Measurements from ENCODE around the gene SLC34A3. TPM values are rescaled to one million over a fixed set of nuclear protein-coding genes. Genes with fewer than 3 reads are reported as not detected.
"Not testable (repeated sequence)": the region's sequence is repeated elsewhere in the genome, so short reads cannot be mapped to it uniquely, and the experiment has no call there.

Gene SLC34A3
- total RNA-seq, 2 donors from 2014 or later, result not detected

DNA sequence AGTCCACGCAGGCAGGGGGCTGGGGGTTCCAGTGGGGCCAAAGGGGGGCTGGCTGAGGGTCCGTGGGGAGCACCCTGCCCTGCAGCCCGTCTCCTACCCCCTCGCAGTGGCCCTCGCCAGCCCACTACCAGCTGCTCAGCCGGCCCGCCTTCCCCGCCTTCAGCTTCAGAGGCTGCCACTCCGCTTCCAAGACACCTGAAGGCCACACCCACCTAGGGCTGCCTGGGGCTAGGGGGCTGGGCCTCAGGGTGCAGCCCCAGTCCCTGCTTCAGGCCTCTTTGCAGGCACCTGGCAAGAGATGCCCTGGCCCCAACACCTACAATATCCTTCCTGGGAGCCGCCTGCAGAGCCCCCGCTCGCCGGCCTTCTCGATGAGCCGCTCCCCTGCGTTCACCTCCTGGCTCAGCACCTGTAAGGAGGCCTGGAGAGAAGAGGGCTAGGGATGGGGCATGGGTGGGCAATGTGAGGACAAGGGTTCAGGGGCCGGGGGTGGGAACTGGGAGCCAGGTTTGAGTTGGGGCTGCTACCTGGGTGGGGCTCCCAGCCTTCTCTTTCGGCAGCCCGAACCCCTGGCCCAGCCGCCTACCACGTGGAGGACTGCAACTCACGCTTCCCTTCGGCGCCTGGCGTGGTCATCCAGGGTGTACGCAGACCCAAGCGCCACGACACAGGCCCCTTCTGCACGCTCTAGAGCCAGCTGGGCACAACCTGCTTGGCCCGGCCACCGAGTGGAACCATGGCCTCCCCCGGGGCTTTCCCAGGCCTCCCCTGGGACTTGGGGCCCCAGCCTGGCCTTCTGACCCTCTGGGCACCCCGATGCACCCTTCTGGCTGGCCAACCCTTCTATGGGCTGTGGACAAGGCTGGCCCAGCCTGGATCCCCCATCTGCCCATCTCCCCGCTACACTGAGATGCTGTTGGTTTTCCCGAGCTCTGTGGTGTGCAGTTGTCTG, 22.1 kb downstream of the SLC34A3 start:
- H3K36me3 Mint-ChIP-seq, result no peaks in the 10 kb centered on the region
- H3K27me3 Mint-ChIP-seq, result no peaks in the 10 kb centered on the region
- no peak overlapping the region for H3K4me3 Mint-ChIP-seq
- H3K4me1 Mint-ChIP-seq (ENCODE audit: low read depth in 2 of 2), result peaks cover 5 to 10% of the 10 kb centered on the region in 2 donors
- ATAC-seq (no peak), DNase-seq (ENCODE audit: low spot score) (no peak)
- H3K27ac Mint-ChIP-seq, result no peak overlapping the region
- H3K9me3 Mint-ChIP-seq, result no peaks in the 10 kb centered on the region

GRCh38 chr9:137253717-137254623, 23.3 kb downstream of the SLC34A3 start:
- Mint-ChIP-seq H3K27me3 (no peaks in the 10 kb centered on the region), H3K27ac (peak overlapping the region; percentile 44 to 78), H3K9me3 (no peaks in the 10 kb centered on the region), H3K36me3 (no peaks in the 10 kb centered on the region), H3K4me1 (ENCODE audit: low read depth in 2 of 2) (peaks cover 5 to 10% of the 10 kb centered on the region in 2 donors), H3K4me3 (peak overlapping the region; percentile 83)
- DNase-seq (ENCODE audit: low spot score) (no peak), ATAC-seq (no peak)

GRCh38 chr9:137254624-137255447, 24.1 kb downstream of the SLC34A3 start, which contains the start of gene NELFB:
Gene NELFB, plus strand, starts transcription at chr9:137255327.
- H3K4me1 Mint-ChIP-seq (ENCODE audit: low read depth in 2 of 2), result peaks cover 5 to 10% of the 10 kb centered on the region in 2 donors
- H3K36me3 Mint-ChIP-seq, result no peaks in the 10 kb centered on the region
- H3K9me3 Mint-ChIP-seq, result no peaks in the 10 kb centered on the region
- H3K4me3 Mint-ChIP-seq, result peak within 1 kb of the TSS; percentile 83
- no peaks in the 10 kb centered on the region for H3K27me3 Mint-ChIP-seq
- peak within 1 kb of the TSS; percentile 44 to 78 for H3K27ac Mint-ChIP-seq
- DNase-seq (ENCODE audit: low spot score) (peak; percentile 98), ATAC-seq (peak; percentile 91 to 97)

- H3K27ac Mint-ChIP-seq, result no peak overlapping the region
Observed at GRCh38 chr9:137255448-137256114, 24.9 kb downstream of the SLC34A3 start.

GRCh38 chr9:137256362-137256761, 25.7 kb downstream of the SLC34A3 start:
- DNase-seq (ENCODE audit: low spot score) (no peak), ATAC-seq (no peak)
- Mint-ChIP-seq H3K4me1 (ENCODE audit: low read depth in 2 of 2) (peaks cover 5 to 10% of the 10 kb centered on the region in 2 donors), H3K27me3 (no peaks in the 10 kb centered on the region), H3K36me3 (no peaks in the 10 kb centered on the region), H3K4me3 (peak overlapping the region; percentile 83), H3K9me3 (no peaks in the 10 kb centered on the region), H3K27ac (no peak overlapping the region)

More at GRCh38 chr9:137255448-137256114, 24.9 kb downstream of the SLC34A3 start:
- H3K36me3 Mint-ChIP-seq, result no peaks in the 10 kb centered on the region
- H3K9me3 Mint-ChIP-seq, result no peaks in the 10 kb centered on the region
- H3K27me3 Mint-ChIP-seq, result no peaks in the 10 kb centered on the region
- ATAC-seq (peak in 1 of 2 donors; percentile 51), DNase-seq (ENCODE audit: low spot score) (no peak)
- peak overlapping the region; percentile 83 for H3K4me3 Mint-ChIP-seq
- H3K4me1 Mint-ChIP-seq (ENCODE audit: low read depth in 2 of 2), result peaks cover 5 to 10% of the 10 kb centered on the region in 2 donors

DNA sequence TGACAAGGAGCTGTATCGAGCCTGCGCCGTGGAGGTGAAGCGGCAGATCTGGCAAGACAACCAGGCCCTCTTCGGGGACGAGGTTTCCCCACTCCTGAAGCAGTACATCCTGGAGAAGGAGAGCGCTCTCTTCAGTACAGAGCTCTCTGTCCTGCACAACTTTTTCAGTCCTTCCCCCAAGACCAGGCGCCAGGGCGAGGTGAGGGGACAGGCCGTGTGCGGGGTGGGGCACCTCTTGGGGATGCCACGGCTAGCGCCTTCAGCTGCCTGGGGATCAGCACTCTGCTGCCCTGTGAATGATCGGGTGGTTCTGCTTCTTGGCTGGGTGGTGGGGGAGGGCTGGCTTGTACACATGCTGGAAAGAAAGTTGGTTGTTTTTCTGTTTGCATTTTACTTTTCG, 26.2 kb downstream of the SLC34A3 start:
- Mint-ChIP-seq H3K4me1 (ENCODE audit: low read depth in 2 of 2) (peaks cover 5 to 13% of the 10 kb centered on the region in 2 donors), H3K4me3 (peak overlapping the region; percentile 15), H3K36me3 (peaks cover 5% of the 10 kb centered on the region), H3K27me3 (no peaks in the 10 kb centered on the region), H3K27ac (no peak overlapping the region), H3K9me3 (no peaks in the 10 kb centered on the region)
- no peak for DNase-seq (ENCODE audit: low spot score)
- no peak for ATAC-seq

- not testable (repeated sequence) for H3K9me3 Mint-ChIP-seq; DNase-seq (ENCODE audit: low spot score); ATAC-seq; H3K27me3 Mint-ChIP-seq; H3K4me3 Mint-ChIP-seq; H3K27ac Mint-ChIP-seq; H3K4me1 Mint-ChIP-seq (ENCODE audit: low read depth in 2 of 2); H3K36me3 Mint-ChIP-seq
Observed at GRCh38 chr9:137262173-137262908, 31.6 kb downstream of the SLC34A3 start.

GRCh38 chr9:137262909-137263285, 32.2 kb downstream of the SLC34A3 start:
- DNase-seq (ENCODE audit: low spot score) (no peak), ATAC-seq (no peak)
- no peak overlapping the region for H3K27ac Mint-ChIP-seq
- H3K36me3 Mint-ChIP-seq, result peaks cover 5% of the 10 kb centered on the region
- H3K27me3 Mint-ChIP-seq, result no peaks in the 10 kb centered on the region
- H3K4me3 Mint-ChIP-seq, result no peak overlapping the region
- H3K9me3 Mint-ChIP-seq, result no peaks in the 10 kb centered on the region
- peaks cover 0 to 3% of the 10 kb centered on the region in 2 donors for H3K4me1 Mint-ChIP-seq (ENCODE audit: low read depth in 2 of 2)

DNA sequence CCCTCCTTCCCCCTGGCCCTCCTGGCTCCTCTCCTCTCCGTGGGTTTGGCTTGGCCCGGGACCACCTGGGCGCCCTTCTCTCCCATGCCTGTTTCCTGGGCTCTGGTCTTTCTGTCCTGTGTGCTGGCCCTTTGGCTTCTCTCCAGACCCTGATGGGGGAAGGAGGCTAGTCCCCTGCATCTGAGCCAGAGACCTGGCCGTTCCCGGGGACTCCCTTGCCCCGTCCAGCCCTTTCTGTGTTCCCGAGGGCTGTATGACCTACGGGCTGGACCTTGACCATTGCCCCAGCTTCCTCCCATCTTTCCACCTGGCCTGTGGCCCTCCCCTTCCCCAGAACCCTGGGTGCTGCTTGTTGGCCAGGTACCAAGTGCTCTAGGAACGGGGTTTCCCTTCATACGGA, 32.8 kb downstream of the SLC34A3 start:
- Mint-ChIP-seq H3K27ac (no peak overlapping the region), H3K4me1 (ENCODE audit: low read depth in 2 of 2) (peaks cover 3 to 4% of the 10 kb centered on the region in 2 donors), H3K4me3 (no peak overlapping the region), H3K36me3 (peaks cover 8% of the 10 kb centered on the region), H3K27me3 (no peaks in the 10 kb centered on the region), H3K9me3 (no peaks in the 10 kb centered on the region)
- no peak for DNase-seq (ENCODE audit: low spot score)
- ATAC-seq, result no peak

- Mint-ChIP-seq H3K36me3 (peaks cover 12% of the 10 kb centered on the region), H3K27me3 (no peaks in the 10 kb centered on the region), H3K4me1 (ENCODE audit: low read depth in 2 of 2) (peaks cover 7% of the 10 kb centered on the region in 2 donors), H3K9me3 (no peaks in the 10 kb centered on the region), H3K4me3 (no peak overlapping the region), H3K27ac (no peak overlapping the region)
- no peak for DNase-seq (ENCODE audit: low spot score)
- no peak for ATAC-seq
Observed at GRCh38 chr9:137264067-137264466, 33.4 kb downstream of the SLC34A3 start.

GRCh38 chr9:137265496-137266161, 34.9 kb downstream of the SLC34A3 start:
- Mint-ChIP-seq H3K9me3 (no peaks in the 10 kb centered on the region), H3K4me1 (ENCODE audit: low read depth in 2 of 2) (peaks cover 7 to 10% of the 10 kb centered on the region in 2 donors), H3K27me3 (no peaks in the 10 kb centered on the region), H3K36me3 (peaks cover 12% of the 10 kb centered on the region), H3K4me3 (no peak overlapping the region), H3K27ac (no peak overlapping the region)
- ATAC-seq, result no peak
- no peak for DNase-seq (ENCODE audit: low spot score)

GRCh38 chr9:137266162-137266527, 35.4 kb downstream of the SLC34A3 start:
- Mint-ChIP-seq H3K27ac (no peak overlapping the region), H3K4me3 (no peak overlapping the region), H3K27me3 (no peaks in the 10 kb centered on the region), H3K36me3 (peaks cover 12% of the 10 kb centered on the region), H3K9me3 (no peaks in the 10 kb centered on the region), H3K4me1 (ENCODE audit: low read depth in 2 of 2) (peaks cover 7 to 10% of the 10 kb centered on the region in 2 donors)
- no peak for DNase-seq (ENCODE audit: low spot score)
- peak in 1 of 2 donors; percentile 18 for ATAC-seq

Measured in natural killer cell treated with Interleukin-12 subunit alpha and Interleukin-12 subunit beta and Interleukin-15 and Interleukin-18, amount 100 ng/mL, for 72 hours (primary cell).